NCI-H526 (cell line): ENCODE data around the gene UBAP1L.
A peak's percentile ranks its signal among the peaks of the same experiment; 100 is the strongest.
"Not testable (repeated sequence)": the region's sequence is repeated elsewhere in the genome, so short reads cannot be mapped to it uniquely, and the experiment has no call there.

Experiments used
- DNase-seq, 2 experiments: peaks; one replicate each; lab custom pipeline; 2025; lab: John Stamatoyannopoulos, UW

Gene UBAP1L

GRCh38 chr15:65084500-65085206, 30.3 kb downstream of the UBAP1L start:
- no peak for DNase-seq

DNA sequence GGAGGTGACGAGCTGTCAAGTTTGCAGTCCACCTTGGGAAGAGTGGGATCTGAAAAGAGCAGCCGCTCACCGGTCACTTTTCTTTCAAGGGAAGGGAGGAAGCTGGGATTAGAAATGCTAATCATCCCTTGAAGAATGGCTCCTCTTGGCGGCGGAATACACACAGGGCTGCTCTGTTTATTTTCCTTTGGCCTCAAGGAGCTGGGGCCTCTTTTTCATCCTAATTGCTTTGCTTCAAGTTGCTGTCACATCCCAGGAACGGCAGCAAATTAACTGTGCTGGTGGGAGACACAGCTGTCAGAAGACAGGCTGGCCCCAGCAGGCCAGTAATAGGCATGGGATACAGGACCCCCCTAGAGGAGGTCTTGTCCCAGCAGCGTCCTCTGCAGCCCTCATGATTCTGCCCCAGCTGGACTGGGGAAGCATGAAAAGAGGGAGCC, 31.7 kb downstream of the UBAP1L start:
- no peak for DNase-seq

GRCh38 chr15:65082303-65082953, 32.6 kb downstream of the UBAP1L start:
- DNase-seq = no peak

- no peak for DNase-seq
These were observed 33.2 kb downstream of the UBAP1L start for GRCh38 chr15:65081758-65082157.

- DNase-seq = no peak
These were observed 33.7 kb downstream of the UBAP1L start for GRCh38 chr15:65081270-65081669.

DNA sequence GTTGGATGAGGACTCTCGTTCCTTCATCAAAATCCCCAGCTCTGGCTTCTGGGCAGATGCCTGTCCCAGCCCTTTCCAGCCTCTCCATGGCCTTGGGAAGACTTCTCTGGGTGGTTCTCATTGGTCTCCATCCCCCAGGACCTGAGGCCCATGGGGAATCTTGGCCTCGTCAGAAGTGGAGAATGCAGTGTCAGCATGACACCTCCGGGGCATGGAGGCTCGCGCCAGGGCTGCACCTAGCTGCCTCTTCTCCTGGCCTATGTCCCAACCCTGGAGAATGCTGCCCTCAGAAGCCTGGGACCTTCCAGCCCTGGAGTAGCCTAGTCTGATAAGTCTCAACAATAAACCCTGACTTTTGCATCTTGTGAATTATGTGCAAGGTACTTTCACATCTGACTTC, 35.4 kb downstream of the UBAP1L start:
- no peak for DNase-seq

DNA sequence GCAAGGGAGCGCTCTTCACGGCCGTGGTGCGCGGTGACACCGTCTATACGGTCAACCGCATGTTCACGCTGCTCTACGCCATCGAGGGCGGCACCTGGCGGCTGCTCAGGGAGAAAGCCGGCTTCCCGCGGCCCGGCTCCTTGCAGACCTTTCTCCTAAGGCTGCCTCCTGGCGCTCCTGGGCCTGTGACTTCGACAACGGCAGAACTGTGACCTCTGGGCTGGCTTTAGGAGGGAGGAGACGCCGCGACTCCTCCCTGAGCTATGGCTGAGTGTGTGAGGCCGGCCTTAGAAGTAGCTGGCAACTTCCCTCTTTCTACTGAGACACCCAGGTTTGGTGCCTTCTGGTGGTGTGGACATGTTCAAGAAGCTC, 37.0 kb downstream of the UBAP1L start:
- peak in 1 of 2 experiments; percentile 47 for DNase-seq

- DNase-seq = no peak
These were observed 37.6 kb downstream of the UBAP1L start for GRCh38 chr15:65077291-65077980.

DNA sequence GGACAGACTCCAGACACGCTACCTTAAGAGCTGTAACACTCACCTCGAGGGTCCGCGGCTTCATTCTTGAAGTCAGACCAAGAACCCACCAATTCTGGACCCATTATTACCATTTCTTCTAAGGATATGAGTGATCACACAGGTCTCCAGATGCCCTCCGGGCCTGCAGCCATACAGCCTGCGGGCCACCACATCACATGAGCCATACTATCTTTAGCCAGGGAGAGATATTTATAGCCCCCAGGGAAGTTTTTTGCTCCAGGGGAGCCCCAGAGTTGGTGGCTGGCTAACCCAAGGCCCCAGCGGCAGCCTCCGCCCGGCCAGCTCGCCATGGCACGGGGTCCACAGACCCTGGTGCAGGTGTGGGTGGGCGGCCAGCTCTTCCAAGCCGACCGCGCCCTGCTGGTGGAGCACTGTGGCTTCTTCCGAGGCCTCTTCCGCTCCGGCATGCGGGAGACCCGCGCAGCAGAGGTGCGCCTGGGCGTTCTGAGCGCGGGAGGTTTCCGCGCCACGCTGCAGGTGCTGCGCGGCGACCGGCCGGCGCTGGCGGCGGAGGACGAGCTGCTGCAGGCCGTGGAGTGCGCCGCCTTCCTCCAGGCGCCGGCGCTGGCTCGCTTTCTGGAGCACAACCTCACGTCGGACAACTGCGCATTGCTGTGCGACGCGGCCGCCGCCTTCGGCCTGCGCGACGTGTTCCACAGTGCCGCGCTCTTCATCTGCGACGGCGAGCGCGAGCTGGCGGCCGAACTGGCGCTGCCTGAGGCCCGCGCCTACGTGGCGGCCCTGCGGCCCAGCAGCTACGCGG, 38.3 kb downstream of the UBAP1L start, which contains the start of gene KBTBD13:
TSS of gene KBTBD13 (plus strand) at position 261 of the 805 bp plus-strand sequence. CDS start at position 331, 70 bp downstream.
- no peak for DNase-seq

GRCh38 chr15:65075607-65076395, 39.2 kb downstream of the UBAP1L start:
- not testable (repeated sequence) for DNase-seq

- not testable (repeated sequence) for DNase-seq
These were observed 40.1 kb downstream of the UBAP1L start for GRCh38 chr15:65074946-65075345.

GRCh38 chr15:65072617-65073016, 42.4 kb downstream of the UBAP1L start:
- no peak for DNase-seq

DNA sequence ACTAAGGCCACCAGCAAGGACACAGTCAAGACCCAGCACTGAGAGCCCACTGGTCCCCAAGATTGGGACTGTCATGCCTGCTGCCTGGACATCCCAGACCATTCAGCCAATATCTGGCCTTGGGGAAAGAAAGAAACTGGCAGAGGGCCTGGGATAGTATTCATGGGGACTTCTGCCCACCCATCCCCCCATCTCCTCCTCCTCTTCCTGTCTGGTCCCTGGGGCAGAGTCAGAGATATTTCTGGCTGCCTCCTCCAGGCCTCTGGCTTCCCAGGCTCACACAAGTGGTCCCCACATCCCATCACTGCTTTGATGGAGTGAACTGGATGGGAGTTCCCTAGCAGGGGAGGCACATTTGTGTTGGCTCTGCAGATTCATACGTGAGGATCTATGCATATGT, 43.0 kb downstream of the UBAP1L start:
- no peak for DNase-seq

GRCh38 chr15:65071381-65071811, 43.6 kb downstream of the UBAP1L start:
- no peak for DNase-seq

GRCh38 chr15:65069779-65070546, 45.0 kb downstream of the UBAP1L start:
- no peak for DNase-seq

GRCh38 chr15:65069179-65069578, 45.8 kb downstream of the UBAP1L start:
- no peak for DNase-seq

DNA sequence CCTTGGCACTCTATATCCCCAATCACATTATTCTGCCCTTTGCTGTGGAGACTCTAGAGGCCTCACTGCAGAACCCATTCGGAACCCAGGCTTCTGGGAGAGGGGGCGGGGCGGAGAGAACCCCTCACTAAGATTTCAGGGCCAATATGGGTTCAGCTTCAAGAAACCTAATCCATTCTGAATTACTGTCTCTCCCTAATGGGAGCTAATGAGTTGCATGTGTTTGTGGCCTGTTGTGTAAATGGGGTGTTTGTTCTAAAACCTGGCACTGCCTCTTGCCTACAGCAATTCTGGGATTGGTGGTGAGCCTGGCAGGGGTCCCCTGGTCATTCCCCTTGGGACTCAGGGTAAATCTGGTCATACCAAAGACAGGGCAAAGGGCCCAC, 46.6 kb downstream of the UBAP1L start:
- no peak for DNase-seq

- DNase-seq = no peak
These were observed 47.2 kb downstream of the UBAP1L start, which contains the start of gene RASL12 for GRCh38 chr15:65067645-65068402. RASL12 (minus strand) TSS chr15:65067991; CDS start chr15:65067835, 156 bp downstream.

DNA sequence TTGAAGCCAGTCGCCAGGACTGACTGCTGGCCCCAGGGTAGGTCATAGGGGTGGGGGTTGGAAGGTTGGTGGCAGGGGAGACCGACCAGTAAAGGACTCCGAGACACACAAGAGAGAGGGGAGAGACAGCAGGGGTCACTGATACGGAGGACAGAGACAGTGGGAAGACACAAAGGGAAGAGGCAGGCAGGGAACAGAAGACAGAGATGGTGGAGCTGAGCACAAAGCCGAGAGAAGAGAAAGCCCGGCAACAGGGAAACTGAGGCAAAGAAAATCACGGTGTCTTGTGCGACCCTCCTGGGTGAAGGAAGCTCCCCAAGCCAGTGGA, 47.7 kb downstream of the UBAP1L start:
- no peak for DNase-seq
